Activated T-cell treated with anti-CD3 and anti-CD28 coated beads for 4 hours (primary cell): ENCODE data around the gene S100A11.
"Not testable (repeated sequence)": the region's sequence is repeated elsewhere in the genome, so short reads cannot be mapped to it uniquely, and the experiment has no call there.

Experiments
- DNase-seq: peaks from one replicate; pipeline ENCODE4 v3.0.0-alpha.2; 2020

The S100A11 gene

DNA sequence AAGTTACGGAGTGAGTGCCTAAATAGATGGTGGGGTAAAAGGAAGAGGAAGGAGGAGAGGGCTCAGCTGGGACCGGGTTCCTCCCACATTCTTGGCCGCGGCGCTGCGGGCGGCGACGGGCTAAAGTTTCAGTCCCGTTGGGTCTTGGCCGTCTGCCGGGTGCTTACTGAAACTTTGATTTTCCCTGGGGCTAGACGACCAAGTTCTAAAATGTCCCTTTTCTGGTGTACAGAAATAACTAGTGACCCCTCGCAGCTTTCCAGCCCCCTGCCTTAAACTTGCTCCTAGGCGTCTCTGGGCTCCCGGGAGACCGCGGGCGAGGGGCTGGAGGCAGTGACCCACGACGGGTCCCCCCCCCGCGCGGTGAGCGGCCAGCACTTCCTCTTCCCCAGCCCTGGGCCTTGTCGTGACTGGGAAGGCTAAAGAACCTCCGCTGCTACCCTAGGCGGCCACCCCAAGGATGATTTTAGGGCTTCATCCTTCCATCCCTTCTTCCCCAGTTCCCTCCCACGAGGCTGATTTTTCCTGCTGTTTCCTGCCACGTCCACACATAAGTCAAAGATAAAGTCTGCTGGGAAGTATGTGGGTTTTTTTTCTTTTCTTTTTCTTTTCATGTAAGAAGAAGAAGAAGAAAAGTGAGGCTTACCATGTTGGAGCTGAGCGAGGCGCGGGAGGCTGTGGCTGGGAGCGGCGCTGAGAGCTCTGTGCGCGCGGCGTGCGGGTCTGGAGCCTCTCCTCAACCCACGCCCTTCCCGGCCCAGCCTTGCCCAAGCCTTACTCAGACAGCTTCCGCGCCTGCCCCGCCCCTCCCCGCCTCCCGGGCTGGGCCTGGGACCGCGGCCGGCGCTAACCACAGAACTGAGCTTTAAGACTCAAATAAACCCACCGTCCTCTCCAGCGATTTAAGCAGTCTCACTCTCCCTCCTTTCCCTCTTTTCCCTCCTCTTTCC is at the start of gene S100A11:
Gene S100A11, minus strand, starts transcription at position 738 of the 950 bp plus-strand sequence. Its CDS starts 89 bp downstream, at position 649.
- DNase-seq, result peak; percentile 63

DNA sequence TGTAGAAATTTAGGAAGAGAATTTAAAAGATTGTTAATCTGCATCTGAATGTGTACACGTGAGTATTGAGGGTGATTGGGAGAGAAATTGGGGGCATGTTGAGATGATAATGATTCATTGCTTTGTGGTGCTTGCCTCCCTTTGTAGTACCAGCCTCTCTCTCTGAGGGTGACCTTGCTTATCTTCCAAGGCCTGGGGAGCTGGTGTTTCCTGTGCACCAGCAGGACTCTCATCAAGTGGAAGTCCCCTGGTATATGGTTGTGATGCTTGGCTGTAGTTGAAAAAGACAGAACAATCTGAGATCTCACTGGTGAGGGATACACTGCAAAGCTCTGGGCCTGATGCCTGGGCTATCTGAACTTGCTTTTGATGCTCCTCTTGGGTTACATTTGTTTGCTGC is 48.0 kb upstream of the S100A11 start:
- no peak for DNase-seq

DNA sequence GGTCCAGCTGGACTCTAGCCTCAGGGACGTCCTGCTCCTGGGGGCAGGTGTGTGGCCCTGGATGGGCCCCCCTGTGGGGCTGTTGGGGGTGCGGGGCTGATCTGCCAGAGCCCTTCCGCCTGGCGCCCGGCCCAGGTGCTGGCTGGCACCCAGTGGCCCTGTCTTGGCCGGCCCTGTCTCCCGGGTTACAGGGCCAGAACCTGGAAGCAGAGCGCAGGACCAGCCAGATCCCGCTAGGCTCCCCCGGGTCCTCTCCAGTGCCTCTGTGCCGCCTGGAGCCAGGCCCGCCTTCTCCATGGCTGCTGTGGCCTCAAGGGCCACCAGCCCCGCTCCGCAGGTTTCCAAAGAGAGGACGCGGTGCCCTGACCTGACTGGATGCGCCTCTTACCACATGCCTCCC is 44.2 kb upstream of the S100A11 start:
- DNase-seq, result not testable (repeated sequence)

DNA sequence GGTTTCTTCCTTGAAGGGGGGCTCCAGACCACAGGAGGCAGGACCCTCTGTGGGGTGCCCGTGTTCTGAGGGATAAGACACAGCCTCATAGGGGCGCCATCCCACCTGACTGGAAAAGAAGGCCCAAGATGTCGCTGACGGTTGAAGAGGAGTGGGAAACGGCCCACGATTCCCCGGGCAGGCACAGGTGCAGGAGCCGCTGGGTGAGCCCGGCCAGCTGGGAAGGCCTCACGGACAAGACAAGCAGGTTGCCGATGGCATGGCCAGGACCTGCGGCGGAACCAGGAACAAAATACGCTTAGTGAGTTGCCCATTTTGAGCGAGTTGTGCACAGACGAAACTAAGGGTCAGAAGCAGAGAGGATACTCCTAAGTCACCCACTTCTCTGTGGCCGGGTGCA is 43.7 kb upstream of the S100A11 start:
- not testable (repeated sequence) for DNase-seq

DNA sequence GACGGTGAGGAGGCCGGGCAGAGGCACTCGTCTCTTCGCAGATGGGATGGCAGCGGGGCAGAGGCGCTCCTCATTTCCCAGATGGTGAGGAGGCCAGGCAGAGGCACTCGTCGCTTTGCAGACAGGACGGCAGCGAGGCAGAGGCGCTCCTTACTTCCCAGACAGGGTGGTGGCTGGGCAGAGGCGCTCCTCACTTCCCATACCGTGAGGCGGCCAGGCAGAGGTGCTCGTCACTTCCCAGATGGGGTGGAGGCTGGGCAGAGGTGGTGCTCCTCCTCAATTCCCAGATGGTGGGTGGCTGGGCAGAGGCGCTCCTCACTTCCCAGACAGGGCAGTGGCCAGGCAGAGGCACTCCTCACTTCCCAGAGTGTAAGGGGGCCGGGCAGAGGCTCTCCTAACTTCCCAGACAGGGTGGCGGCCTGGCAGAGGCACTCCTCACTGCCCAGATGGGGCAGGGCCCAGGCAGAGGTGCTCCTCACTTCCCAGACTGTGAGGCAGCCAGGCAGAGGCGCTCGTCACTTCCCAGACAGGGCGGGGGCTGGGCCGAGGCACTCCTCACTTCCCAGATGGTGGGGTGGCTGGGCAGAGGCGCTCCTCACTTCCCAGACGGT is 42.1 kb upstream of the S100A11 start:
- no peak for DNase-seq

DNA sequence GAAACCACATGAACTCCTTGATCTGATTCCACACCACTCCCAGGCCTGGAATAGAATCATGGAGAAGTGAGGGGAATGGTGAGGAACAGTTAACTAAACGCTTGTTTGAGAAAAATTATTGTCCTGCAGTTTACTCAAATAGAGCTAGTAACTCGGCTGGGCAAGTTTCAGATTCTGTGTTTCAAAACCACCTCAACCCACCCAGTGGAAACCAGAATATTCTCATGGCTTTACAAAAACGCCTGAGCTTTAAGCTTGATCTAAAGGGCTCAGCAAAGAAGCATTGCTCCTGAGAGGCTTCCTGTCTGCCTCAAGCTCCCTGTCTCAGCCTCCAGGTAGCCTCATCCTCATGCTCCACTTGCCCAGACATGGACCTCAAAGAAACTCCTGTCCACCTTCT is 35.5 kb upstream of the S100A11 start:
- DNase-seq, result no peak

DNA sequence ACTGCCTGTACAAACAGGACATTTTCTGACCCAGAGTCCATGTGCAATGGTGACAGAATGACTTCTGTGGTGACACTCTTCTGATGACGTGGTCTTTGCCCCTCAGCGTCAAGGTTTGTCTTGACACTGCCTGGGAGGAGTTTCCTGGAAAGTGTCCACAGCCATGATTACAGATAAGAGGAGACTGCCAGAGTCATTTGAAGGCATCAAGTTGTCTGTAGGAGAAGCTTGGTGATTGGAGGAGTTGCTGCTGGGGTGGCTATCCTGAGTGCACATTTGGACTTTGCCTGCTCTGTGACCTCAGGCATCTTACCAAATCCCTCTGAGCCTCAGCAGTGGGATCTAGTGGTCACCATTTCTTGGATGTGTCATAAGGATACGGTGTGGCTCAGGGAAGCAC is 34.3 kb upstream of the S100A11 start:
- no peak for DNase-seq

DNA sequence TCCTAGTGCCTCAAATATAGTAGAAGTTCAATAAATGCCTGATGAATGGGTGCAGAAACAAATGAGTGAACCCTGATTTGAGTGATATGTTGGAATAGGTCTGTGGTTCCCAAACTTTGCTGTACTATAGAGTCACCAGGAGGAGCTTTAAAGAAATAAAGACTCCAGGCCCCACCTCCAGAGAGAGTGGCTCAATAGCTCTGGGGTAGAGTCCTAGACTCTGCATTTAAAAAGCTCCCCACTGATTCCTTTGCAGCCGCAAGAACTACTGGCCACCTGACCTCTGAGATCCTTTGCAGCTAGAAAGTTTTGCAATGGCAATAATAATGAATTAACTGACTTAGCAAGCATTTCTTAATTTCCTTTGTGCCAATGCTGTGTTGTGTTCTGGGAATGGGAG is 31.1 kb upstream of the S100A11 start:
- DNase-seq, result no peak

DNA sequence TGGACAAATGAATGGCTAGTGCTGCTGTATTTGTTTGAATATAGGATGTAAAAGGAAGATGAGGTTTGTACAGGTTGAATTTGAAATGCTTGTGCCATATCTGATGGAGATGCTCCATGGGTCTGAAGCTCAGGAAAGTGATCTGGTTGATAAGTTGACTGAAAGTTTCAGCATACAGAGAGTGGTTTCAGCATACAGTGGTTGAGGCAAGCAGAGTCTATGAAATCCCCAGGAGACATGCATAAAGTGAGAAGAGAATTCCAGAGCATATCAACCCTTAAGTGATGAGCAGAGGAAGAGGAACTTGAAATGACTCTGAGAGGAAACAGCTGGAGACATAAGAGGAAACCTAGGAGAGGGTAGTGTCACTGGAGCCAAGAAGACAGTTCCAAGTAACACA is 30.3 kb upstream of the S100A11 start:
- DNase-seq, result no peak

DNA sequence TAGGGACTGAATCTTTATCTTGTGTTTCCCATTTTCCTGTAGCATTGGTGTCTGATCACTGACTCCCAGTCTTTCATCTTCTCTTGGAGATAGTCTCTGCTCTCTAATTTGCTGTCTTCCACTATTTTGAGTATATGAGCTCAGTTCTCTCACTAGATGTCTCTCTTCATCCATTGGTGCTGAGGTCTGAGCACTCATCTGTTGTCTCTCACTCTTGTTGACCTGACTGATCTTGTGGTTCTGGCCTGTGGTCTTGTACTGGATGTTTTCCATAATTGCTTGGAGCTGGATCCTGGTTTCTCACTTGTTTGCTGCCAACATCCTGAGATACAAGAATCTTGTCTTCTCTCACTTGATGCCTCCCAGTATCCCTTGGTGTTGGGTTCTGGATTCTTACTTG is 25.1 kb upstream of the S100A11 start:
- DNase-seq, result no peak

DNA sequence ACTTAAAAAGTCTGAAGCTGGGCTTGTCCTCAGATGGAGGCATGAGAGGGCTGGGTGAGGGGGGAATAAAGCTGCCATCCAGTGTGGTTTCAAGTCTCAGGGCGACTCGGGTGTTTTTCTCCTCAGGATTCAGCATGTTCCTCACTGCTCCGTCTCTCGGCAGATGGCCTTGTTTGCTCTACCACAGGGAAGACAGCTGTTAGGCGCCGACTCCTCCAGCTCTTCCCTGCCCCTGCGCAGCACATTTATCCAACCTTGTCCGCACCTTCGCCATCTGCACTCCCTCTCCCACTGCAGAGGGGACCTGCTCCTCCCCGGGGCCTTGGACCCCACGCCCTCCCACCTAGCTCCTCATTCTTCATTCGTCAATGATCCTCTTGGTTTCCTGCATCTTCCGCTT is 16.6 kb upstream of the S100A11 start:
- no peak for DNase-seq

DNA sequence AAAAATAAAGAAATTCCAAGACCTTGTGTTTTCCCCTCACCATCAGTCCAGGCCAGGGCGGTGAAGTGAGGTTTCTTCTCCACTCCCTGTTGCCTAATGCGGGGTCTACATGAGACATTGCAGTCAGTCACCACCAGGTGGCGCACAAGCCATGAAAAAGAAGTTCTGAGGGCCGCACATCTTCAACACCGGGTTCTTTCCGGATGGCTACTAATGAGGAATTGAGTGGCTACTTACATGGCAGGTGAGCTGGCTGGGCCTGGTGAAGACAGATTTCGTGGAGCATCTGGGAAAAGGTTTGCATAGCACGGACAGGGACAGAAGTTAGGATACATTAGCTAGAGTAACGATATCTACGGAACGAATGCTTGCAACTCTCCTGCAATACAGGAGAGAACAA is 15.8 kb upstream of the S100A11 start:
- DNase-seq, result peak; percentile 80

DNA sequence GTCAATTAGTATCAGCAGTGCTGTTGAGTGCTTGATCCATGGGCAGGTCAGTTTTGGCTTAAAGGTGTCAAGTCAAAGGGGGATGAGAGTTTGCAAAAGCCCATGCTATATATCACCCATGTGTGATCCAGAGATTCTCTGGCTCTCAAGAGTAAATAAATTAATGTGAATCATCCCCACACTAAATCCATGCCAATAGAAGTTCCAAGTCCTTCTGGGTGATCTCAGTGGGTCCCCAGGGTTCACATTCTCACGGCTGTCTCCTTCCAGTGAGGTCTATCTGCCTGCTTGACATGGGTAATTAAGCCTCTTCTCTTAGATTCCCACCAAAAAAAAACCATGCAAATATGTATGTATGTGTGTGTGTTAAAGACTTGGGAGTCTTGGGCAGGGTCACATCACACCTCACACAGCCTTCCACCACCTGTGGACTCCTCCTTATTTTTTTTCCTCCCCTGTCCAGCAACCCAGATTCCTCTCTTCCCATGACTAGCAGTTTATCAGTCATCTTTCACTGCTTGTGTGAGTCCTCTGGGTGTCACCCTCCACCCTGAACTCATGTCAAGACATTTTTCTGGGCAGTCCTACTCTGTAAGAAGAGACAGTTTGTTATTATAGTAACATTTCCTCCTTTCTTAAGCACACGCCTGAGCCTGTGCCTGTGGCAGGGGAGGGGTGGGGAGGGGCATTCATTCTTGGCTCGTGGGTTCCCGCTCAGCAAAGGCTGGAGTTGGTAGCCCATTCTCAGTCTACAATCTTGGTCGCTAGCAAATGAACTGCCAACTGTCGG is 14.3 kb upstream of the S100A11 start:
- DNase-seq, result no peak

DNA sequence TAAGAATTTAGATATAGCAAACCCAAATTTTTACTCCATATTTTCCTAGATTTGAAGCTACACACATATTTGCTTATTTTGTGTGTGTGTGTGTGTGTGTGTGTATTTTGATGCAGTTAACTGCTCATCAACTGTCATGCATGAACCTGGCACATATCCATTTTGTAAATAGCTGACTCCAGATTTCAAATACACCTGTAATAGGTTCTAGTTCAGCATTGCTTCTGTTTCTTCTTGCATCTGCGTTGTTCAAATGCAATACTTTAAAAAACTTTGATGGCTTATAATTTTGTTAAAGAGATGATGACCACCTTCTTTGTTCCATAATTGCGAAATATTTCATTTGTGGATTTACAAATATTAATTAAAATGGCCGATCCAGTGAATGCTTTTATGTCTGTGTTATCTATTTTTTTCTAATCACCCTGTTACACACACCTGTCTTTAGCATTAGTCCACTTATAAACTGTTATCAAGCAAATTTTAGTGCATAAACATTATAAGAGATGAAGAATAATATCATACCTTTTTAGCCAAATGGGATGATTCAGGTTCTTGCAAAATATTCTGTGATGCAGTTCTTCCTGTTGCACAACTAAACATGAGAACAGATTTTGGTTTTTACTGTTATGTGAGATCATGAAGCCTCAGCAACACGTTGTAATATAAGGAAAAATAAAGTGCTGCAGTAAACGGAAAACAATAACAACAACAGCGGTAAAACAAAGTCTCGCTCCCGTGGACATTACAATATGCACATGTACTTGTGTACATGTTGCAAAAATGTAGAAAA is 12.7 kb upstream of the S100A11 start:
- DNase-seq, result no peak

DNA sequence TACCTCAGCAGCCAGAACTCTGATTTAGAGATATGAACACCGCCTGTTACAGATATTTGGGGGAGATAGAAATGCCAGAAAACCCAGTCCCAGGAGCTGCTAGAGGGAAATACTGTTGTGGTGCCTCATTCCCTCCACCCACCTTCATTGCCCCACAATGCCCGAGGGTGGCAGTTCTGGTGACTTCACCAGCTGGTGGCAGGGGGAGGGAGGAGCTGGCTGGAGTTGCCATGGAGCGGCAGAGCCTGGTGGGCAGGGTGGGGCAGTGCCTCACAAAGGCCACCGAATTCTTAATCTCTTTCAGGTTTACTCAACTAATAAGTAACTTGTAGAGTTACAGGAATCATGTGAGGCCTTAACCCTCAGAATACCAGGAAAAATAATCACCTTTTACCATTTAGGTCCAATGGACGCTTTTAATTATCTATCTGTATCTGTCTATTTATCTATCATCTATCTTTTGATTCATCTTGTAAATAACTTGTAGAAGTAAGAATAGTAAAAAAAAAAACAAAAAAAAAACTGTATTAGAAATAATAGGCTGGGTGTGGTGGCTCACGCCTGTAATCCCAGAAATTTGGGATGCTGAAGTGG is 11.7 kb upstream of the S100A11 start:
- DNase-seq, result peak; percentile 50

DNA sequence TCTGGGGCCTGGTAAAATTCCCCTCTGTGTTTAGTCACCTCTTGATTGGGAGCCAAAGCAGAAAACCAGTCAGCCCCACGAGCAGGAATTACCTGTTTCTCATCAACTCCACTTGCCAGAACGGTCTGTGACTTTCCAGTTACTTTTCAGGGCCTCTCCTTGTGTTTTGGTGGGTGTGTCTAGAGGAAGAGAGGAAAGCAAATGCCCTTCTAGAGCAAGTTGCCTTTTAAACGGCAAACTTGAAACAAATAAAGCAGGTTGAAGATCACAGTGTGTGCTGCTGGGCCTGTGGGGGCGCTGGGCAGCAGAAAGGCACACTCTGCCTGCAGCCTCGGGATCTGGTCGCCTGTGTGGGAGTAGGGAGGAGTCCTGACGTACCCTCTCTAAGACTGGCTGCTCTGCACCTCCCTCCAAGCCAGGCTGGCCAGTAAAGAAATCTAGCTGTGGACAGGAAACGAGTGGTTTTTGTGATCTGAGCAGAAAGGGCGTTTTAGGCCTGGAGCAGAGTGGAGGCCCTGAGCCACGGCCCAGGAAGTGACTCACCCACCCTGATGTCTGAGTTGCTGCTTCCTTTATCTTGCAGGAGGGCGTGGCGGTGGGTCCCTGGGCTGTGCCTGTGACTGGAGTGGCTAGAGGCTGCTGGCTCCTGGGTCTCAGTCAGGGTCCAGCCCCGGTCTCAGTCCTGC is 11.1 kb upstream of the S100A11 start:
- peak; percentile 70 for DNase-seq

DNA sequence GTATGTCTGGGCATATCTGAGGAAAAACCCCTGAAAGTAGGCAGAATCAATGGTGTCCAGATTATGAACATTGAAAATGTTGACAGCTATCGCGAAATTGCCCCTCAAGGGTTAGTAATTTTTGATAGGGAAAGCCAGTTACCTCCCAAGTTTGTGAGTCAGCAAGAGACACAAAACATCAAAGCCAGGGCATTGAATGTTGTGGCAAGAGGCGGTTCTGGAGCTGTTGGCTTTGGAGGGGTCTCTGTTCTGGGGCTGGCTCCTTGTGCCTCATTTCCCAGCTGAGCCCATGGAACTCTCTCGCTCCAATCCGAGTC is 10.6 kb upstream of the S100A11 start:
- DNase-seq, result no peak

DNA sequence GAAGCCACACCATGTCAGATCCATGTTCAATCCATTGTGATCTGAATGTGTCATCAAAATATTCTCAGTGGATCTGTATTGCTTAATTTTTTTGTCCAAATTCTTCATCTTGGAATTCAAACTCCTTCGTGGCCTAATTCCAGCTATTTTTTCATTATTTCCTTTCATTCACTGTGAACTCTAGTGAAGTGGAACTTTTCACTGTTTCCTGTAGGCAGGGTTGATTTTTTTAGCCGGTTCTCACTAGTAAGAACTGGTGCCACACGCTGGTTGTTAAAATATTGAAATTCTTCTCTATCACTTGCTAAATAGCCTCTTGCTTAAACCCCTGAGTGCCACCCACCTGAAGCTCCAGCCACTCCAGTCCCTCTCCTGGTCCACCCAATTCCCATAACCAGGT is 7.6 kb upstream of the S100A11 start:
- DNase-seq, result no peak

DNA sequence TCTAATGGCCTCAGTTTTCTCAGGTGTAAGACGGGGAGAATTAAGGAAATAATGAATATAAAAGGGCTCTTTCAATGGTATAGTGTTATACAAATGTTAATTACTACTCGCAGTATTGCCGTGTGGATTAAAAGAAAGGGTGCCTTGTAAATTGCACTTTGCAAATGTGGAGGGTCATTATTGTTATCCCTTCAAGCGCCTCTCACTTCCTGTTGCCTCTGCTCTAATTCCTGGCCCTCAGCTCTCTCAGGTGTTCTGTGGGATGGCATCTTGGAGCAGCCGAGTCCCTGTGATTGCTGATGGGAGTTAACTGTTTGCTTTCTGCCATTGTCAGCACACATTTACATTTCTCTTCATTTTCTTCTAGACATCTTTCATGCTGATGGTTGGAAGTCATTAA is 7.1 kb upstream of the S100A11 start:
- DNase-seq, result no peak

DNA sequence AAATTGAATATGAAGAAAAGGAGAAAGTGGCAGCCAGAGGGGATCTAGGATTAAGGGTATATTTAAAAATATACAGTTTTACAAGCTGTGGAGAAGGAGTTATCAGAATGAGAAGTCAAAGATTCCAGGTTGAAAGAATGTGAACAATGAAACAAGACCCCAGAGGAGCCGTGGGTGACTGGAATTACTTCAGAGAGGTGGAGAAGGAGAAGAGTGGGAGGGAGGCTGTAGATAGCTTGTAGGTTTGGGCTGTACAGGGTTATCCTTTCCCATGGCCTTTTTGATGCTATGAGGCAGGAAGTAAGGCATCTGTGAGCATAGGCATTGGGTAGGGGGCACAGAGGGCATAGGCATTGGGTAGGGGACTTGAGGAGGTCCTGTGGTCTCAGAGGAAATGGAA is 5.2 kb upstream of the S100A11 start:
- no peak for DNase-seq

DNA sequence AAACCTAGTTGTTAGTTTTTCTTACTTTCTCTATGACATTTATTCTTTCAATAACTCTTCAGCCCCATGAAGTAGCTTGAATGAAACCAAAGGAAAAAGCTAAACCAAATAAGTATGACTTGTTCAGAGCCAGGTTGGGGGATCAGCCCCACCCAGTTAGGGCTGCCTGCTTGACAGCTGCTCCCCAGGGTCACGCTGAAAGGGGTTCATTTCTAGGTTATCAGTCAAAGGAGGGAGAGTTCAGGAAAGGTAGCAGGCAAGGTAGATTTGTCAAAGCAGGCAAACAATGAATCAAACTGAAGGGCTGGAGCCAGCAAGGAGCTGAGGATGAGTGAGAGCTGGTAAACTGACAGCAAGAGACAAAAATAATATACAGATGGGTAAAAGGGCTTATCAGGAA is 3.1 kb upstream of the S100A11 start:
- DNase-seq, result no peak

DNA sequence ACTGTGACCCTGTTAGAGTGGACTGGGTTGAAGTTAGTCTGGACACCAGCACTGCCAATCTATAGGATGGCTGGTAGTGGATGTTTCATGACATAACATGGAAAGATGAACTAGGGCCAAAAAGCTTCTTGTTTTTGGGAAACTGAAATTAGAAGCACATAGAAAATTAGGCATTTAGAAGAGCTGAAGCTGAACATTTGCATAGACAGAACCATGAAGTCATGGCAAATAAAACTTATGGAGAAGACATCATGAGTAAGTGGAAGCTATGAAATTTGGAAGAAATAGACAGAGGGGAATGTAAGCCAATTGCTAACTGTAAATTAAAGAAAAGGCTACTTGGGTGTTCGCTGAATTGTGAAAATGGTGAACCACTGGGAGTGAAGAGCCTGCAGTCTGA is 2.7 kb upstream of the S100A11 start:
- DNase-seq, result no peak
